ENCODE results near the gene HIF1A.
"Not testable (repeated sequence)": the region's sequence is repeated elsewhere in the genome, so short reads cannot be mapped to it uniquely, and the experiment has no call there.

HIF1A gene

DNA sequence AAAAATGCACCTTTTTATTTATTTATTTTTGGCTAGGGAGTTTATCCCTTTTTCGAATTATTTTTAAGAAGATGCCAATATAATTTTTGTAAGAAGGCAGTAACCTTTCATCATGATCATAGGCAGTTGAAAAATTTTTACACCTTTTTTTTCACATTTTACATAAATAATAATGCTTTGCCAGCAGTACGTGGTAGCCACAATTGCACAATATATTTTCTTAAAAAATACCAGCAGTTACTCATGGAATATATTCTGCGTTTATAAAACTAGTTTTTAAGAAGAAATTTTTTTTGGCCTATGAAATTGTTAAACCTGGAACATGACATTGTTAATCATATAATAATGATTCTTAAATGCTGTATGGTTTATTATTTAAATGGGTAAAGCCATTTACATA is 52.0 kb downstream of the HIF1A start:
- no peak for DNase-seq (ENCODE audit: low read depth in 2 of 2)

- no peak for DNase-seq (ENCODE audit: low read depth in 2 of 2)
Measured at GRCh38 chr14:61749264-61749663, 54.0 kb downstream of the HIF1A start.

- no peak for DNase-seq (ENCODE audit: low read depth in 2 of 2)
Measured at GRCh38 chr14:61749867-61750266, 54.6 kb downstream of the HIF1A start.

DNA sequence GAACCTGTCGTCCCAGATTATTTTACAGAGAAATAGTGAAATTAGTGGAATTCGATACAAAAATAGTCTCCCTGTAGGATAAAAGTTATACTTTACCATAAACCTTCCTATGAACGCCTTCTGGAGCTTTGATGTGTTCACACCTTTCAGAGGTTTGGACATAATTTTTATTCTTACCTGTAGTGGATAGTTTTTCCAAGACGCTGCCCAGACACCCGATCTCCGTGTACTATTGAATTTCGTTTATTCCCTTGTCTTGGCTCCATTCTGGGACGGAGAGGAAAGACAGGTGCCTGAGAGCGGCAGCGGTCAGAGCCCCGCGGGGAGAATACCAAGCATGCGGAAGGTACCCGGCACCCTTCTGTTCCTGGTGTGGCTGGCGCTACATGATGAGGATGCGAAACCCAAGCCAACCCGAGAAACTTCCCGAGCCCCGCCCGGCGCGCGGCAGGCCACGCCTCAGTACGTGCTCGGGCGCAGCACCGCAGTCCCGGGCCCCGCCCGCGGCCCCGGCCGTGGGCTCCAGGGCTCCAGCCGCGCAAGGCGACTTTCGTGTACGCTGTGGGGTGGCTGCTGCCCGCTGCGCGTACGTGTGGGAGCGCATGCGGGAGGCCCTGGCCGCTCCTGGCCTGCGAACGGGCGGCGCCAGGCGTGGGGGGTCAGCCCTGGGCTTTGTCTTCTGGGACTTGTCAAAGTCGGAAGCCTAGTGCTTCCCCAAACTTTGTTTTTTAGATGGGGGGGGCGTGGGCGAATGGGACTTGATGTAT is 55.6 kb downstream of the HIF1A start:
- peak; percentile 53 to 57 for DNase-seq (ENCODE audit: low read depth in 2 of 2)

- no peak for DNase-seq (ENCODE audit: low read depth in 2 of 2)
Measured at GRCh38 chr14:61751475-61751989, 56.2 kb downstream of the HIF1A start.

DNA sequence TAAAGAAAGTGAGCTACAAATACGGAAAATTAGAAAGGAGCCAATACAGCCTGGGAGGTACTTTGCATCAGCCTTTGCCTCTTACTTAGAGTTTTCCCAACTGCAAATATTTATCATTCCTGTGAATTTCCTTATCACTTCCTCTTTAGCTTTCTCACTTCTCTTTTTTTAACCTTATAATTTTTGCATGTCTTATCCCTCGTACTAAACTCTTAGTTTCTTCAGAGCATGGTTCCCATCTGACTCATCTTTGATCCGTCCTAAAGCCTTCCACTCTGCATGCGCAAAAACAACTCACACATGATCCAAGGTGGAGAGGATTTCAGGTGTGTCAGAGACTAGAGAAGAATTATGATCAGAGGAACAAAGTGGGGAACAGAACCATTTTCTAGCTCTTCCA is 57.3 kb downstream of the HIF1A start:
- DNase-seq (ENCODE audit: low read depth in 2 of 2): no peak

DNA sequence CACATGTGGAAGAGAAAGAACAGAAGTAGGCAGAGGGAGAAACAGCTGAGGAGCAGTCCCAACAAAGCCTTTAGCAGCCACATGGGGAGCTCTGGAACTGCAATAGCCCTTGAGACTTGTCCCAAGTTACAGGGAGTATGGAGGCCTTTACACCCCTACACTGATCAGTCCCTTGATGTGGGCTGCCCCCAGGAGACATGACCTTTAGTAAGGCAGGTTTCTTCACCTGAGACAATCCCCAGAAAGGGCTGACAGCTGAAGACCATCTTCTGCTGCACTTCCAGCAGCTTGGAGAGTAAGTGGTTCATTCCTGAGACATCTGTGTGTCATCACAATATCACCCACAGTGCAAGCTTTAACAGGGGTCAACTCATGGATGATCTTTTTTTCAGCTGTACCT is 58.3 kb downstream of the HIF1A start:
- DNase-seq (ENCODE audit: low read depth in 2 of 2): no peak

- no peak for DNase-seq (ENCODE audit: low read depth in 2 of 2)
Measured at GRCh38 chr14:61754627-61755381, 59.5 kb downstream of the HIF1A start.

- not testable (repeated sequence) for DNase-seq (ENCODE audit: low read depth in 2 of 2)
Measured at GRCh38 chr14:61755382-61755742, 60.0 kb downstream of the HIF1A start.

DNA sequence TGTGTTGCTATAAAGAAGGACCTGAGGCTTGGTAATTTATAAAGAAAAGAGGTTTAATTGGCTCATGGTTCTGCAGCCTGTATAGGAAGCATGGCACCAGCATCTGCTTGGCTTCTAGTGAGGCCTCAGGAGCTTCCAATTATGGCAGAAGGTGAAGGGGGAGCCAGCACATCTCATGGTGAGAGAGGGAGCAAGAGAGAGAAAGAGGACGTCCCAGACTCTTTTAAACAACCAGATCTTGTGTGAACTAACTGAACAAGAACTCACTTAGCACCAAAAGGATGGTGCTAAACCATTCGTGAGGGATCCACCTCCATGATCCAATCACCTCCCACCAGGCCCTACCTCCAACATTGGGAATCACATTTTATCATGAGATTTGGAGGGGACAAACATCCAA is 60.8 kb downstream of the HIF1A start:
- DNase-seq (ENCODE audit: low read depth in 2 of 2): no peak

DNA sequence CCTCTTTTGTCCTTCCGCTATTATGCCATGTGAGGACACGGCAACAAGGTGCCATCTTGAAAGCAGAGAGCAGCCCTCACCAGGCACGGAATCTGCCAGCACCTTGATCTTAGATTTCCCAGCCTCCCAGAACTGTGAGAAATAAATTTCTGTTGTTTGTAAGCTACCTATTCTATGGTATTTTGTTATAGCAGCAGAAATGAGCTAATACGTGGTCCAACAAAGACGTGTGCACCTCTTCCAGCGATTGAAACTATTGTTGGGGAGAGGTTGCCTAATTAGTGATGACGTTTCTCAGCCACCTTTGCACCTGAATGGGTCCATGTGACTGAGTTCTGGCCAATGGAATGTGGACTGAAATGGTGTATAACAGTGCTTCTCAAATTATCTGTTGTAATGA is 64.6 kb downstream of the HIF1A start:
- DNase-seq (ENCODE audit: low read depth in 2 of 2): no peak

DNA sequence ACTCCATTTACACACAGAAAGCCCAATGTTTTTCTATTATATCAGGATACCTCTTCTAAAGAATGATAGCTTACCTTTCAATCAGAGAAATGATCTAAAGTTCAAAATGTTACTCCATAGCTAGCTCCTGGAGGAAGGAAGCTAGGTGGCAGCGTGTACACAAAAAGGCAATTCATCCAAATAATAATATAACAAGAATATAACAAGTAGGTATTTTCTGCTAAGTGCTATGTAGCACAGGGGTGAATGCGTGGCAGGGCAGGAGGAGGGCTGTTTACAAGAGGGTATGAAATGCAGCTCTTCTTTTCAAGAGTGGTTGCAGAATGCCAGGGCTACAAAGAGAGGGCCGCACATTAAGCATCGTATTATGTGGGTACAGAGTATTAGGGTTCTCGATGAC is 66.2 kb downstream of the HIF1A start:
- DNase-seq (ENCODE audit: low read depth in 2 of 2): no peak

GRCh38 chr14:61761959-61762786 is 66.9 kb downstream of the HIF1A start, which contains the start of gene SNAPC1:
Gene SNAPC1, plus strand, starts transcription at chr14:61762420. Its CDS starts 41 bp downstream, at chr14:61762461.
- DNase-seq (ENCODE audit: low read depth in 2 of 2): peak; percentile 95 to 96

- no peak for DNase-seq (ENCODE audit: low read depth in 2 of 2)
Measured at GRCh38 chr14:61764342-61765122, 69.2 kb downstream of the HIF1A start.

GRCh38 chr14:61765225-61765943 is 70.1 kb downstream of the HIF1A start:
- no peak for DNase-seq (ENCODE audit: low read depth in 2 of 2)

- DNase-seq (ENCODE audit: low read depth in 2 of 2): no peak
Measured at GRCh38 chr14:61766151-61766550, 70.8 kb downstream of the HIF1A start.

- no peak for DNase-seq (ENCODE audit: low read depth in 2 of 2)
Measured at GRCh38 chr14:61768240-61768639, 72.9 kb downstream of the HIF1A start.

DNA sequence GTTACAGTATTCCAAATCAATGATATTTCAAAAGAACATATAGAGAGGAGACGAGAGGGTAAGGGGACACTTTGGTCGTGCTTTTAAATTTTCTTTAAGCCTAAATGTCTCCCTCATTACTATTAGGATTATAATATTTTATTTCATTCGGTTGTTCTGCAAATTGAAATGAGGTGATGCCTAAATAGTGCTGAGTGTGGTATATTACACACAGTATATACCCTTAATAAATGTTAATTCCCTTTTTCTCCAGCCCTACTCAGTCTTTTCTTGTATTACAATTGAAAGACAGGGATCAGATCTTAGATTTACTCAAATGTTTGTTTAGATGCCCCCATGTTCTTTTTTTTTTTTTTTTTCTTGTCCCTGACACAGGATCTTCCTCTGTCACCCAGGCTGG is 74.6 kb downstream of the HIF1A start:
- no peak for DNase-seq (ENCODE audit: low read depth in 2 of 2)

GRCh38 chr14:61774861-61775260 is 79.5 kb downstream of the HIF1A start:
- DNase-seq (ENCODE audit: low read depth in 2 of 2): no peak

DNA sequence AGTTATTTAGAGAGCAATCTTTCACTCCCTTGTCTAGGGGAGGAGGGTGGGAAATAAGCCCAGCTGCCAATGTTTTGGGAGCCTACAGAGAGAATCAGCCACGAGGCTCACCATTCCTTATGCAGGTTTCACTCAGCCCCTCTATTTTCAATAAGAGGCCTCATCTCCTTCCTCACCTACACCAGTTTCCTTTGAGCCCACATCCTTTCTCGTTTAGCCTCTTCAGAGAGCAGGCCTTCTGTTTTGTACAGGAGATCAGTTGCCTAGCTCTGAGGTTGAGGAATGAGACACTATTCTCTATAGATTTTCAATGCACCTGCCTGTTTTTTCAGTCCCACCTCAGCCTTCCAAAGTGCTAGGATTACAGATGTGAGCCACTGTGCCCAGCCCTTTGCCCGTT is 84.8 kb downstream of the HIF1A start:
- DNase-seq (ENCODE audit: low read depth in 2 of 2): no peak

GRCh38 chr14:61797309-61797708 is 102.0 kb downstream of the HIF1A start:
- no peak for DNase-seq (ENCODE audit: low read depth in 2 of 2)

Data from stimulated activated CD8-positive, alpha-beta memory T cell treated with anti-CD3 and anti-CD28 coated beads, Interleukin-7, amount 100 ng/mL, for 1 hour (primary cell).